ENCODE results near the gene VGLL3.
"Not testable (repeated sequence)": the region's sequence is repeated elsewhere in the genome, so short reads cannot be mapped to it uniquely, and the experiment has no call there.

Gene VGLL3, protein sequence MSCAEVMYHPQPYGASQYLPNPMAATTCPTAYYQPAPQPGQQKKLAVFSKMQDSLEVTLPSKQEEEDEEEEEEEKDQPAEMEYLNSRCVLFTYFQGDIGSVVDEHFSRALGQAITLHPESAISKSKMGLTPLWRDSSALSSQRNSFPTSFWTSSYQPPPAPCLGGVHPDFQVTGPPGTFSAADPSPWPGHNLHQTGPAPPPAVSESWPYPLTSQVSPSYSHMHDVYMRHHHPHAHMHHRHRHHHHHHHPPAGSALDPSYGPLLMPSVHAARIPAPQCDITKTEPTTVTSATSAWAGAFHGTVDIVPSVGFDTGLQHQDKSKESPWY

GRCh38 chr3:86990734-86991481, at the start of gene VGLL3:
Gene VGLL3, minus strand, starts transcription at chr3:86991149. Its CDS starts 406 bp downstream, at chr3:86990743.
- Histone ChIP-seq H3K4me3 (ENCODE audit: low read length) (peak within 1 kb of the TSS; percentile 82), H3K9ac (ENCODE audit: low read length) (peak within 1 kb of the TSS; percentile 65), H3K4me1 (ENCODE audit: control insufficient read depth, insufficient read depth, low read length) (peaks cover 19% of the 10 kb centered on the region), H3K27ac (ENCODE audit: low read depth, low read length) (peak within 1 kb of the TSS; percentile 88), H3K36me3 (ENCODE audit: control insufficient read depth, insufficient read depth, low read length) (no peaks in the 10 kb centered on the region), H3K27me3 (ENCODE audit: control insufficient read depth, insufficient read depth, low read length) (peaks cover 5% of the 10 kb centered on the region)

DNA sequence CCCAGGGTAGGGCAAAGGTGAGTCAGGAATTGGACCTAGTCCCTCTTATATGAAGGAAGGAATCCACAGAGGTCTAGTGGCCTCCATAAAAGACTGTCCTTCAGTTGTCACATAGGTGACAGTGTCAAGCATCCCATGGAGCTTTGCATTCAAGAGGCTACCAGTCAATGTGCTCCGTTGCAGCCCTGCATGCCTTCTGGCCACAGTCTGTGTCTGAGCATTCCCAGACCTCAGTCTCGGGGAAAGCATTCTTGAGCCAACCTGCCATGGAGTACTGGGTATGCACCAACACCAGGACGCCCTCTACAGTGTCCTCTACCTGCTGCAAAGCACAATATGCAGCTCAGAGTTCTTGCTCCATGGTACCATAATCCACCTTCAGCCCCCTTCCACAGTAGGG, 46.7 kb upstream of the VGLL3 start:
- Histone ChIP-seq H3K9ac (ENCODE audit: low read length) (no peak overlapping the region), H3K27me3 (ENCODE audit: control insufficient read depth, insufficient read depth, low read length) (no peaks in the 10 kb centered on the region), H3K36me3 (ENCODE audit: control insufficient read depth, insufficient read depth, low read length) (no peaks in the 10 kb centered on the region), H3K4me3 (ENCODE audit: low read length) (no peak overlapping the region), H3K4me1 (ENCODE audit: control insufficient read depth, insufficient read depth, low read length) (no peaks in the 10 kb centered on the region), H3K27ac (ENCODE audit: low read depth, low read length) (no peak overlapping the region)

- Histone ChIP-seq H3K27me3 (ENCODE audit: control insufficient read depth, insufficient read depth, low read length) (no peaks in the 10 kb centered on the region), H3K9ac (ENCODE audit: low read length) (no peak overlapping the region), H3K27ac (ENCODE audit: low read depth, low read length) (no peak overlapping the region), H3K36me3 (ENCODE audit: control insufficient read depth, insufficient read depth, low read length) (no peaks in the 10 kb centered on the region), H3K4me3 (ENCODE audit: low read length) (no peak overlapping the region), H3K4me1 (ENCODE audit: control insufficient read depth, insufficient read depth, low read length) (no peaks in the 10 kb centered on the region)
Measured at GRCh38 chr3:87036671-87037070, 45.7 kb upstream of the VGLL3 start.

DNA sequence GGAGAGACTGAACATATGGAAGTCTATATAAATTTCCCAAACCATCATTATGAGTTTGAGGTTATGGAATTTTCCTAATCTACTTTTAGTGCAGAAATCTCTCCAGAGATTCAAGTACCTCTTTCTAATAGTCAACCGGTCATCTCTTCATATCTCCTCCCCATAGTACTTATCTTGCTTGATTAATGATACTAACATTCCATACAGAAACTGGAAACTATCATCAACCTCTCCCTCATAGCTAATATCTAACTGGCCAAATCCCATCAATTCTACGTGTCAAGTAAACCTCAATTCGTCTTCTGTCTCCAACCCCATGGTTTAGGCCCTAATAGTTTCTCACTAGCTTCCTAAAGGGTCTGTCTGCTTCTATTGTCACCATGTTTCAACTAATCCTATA, 44.4 kb upstream of the VGLL3 start:
- H3K4me1 ChIP-seq (ENCODE audit: control insufficient read depth, insufficient read depth, low read length) = no peaks in the 10 kb centered on the region
- no peaks in the 10 kb centered on the region for H3K27me3 ChIP-seq (ENCODE audit: control insufficient read depth, insufficient read depth, low read length)
- no peaks in the 10 kb centered on the region for H3K36me3 ChIP-seq (ENCODE audit: control insufficient read depth, insufficient read depth, low read length)
- no peak overlapping the region for H3K4me3 ChIP-seq (ENCODE audit: low read length)
- no peak overlapping the region for H3K27ac ChIP-seq (ENCODE audit: low read depth, low read length)
- H3K9ac ChIP-seq (ENCODE audit: low read length) = no peak overlapping the region

GRCh38 chr3:87033205-87033604, 42.3 kb upstream of the VGLL3 start:
- no peaks in the 10 kb centered on the region for H3K36me3 ChIP-seq (ENCODE audit: control insufficient read depth, insufficient read depth, low read length)
- no peak overlapping the region for H3K4me3 ChIP-seq (ENCODE audit: low read length)
- no peaks in the 10 kb centered on the region for H3K4me1 ChIP-seq (ENCODE audit: control insufficient read depth, insufficient read depth, low read length)
- no peaks in the 10 kb centered on the region for H3K27me3 ChIP-seq (ENCODE audit: control insufficient read depth, insufficient read depth, low read length)
- no peak overlapping the region for H3K27ac ChIP-seq (ENCODE audit: low read depth, low read length)
- H3K9ac ChIP-seq (ENCODE audit: low read length) = no peak overlapping the region

DNA sequence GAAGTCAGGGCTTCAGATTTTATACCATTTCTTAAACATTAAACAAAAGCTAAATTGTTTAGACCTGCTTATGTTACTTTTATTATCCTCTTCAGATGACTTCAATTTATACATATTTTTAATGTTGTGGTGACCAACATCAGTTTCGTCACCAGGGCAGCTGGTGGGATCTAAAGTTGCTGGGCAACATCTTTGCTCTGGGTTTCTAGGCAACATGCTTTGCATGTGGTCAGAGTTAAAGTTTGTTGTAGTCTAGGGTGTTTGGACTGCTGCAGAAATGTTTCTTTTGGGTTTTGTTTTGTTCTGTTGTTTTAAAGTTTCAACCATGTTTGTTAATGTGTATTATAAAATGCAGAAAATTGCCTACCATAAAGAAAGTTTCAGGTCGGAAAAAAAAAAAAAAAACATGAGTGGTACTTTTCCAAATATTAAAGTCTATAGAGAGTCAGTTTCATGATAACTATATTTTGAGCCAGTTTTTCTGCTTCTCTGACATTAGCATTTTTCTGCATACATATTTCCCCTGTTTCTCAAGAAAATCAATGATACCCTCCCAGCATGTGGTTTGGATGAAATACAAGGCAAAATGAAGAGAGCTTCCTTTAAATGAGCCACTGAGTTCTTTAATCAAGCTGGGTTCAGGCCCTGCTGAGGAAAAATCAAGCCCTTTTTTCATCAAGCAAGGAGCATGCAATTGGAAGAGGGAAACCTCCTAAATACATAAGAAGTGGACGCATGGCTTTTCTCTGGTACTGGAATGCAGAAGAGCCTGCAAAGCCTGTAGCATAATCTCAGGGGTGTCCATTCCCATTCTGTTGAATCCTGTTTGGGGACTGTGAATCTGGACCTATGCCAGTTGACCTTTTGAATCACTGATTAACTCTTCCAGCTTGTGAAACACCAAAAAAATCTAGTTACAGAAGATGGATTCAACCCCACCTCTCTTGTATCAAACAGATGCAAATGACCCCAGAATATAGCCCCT, 35.0 kb upstream of the VGLL3 start:
- Histone ChIP-seq H3K27me3 (ENCODE audit: control insufficient read depth, insufficient read depth, low read length) (no peaks in the 10 kb centered on the region), H3K4me1 (ENCODE audit: control insufficient read depth, insufficient read depth, low read length) (no peaks in the 10 kb centered on the region), H3K9ac (ENCODE audit: low read length) (no peak overlapping the region), H3K27ac (ENCODE audit: low read depth, low read length) (no peak overlapping the region), H3K36me3 (ENCODE audit: control insufficient read depth, insufficient read depth, low read length) (no peaks in the 10 kb centered on the region), H3K4me3 (ENCODE audit: low read length) (no peak overlapping the region)

DNA sequence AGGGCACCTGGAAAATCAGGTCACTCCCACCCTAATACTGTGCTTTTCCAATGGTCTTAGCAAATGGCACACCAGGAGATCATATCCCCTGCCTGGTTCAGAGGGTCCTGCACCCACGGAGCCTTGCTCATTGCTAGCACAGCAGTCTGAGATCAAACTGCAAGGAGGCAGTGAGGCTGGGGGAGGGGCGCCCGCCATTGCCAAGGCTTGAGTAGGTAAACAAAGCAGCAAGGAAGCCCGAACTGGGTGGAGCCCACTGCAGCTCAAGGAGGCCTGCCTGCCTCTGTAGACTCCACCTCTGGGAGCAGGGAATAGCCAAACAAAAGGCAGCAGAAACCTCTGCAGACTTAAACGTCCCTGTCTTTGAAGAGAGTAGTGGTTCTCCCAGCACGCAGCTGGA, 26.4 kb upstream of the VGLL3 start:
- H3K4me1 ChIP-seq (ENCODE audit: control insufficient read depth, insufficient read depth, low read length) = not testable (repeated sequence)

GRCh38 chr3:87009271-87009670, 18.3 kb upstream of the VGLL3 start:
- Histone ChIP-seq H3K4me3 (ENCODE audit: low read length) (no peak overlapping the region), H3K9ac (ENCODE audit: low read length) (no peak overlapping the region), H3K27me3 (ENCODE audit: control insufficient read depth, insufficient read depth, low read length) (no peaks in the 10 kb centered on the region), H3K4me1 (ENCODE audit: control insufficient read depth, insufficient read depth, low read length) (no peaks in the 10 kb centered on the region), H3K27ac (ENCODE audit: low read depth, low read length) (no peak overlapping the region), H3K36me3 (ENCODE audit: control insufficient read depth, insufficient read depth, low read length) (no peaks in the 10 kb centered on the region)

More for the DNA sequence above, 26.4 kb upstream of the VGLL3 start:
- H3K4me3 ChIP-seq (ENCODE audit: low read length); H3K36me3 ChIP-seq (ENCODE audit: control insufficient read depth, insufficient read depth, low read length); H3K27ac ChIP-seq (ENCODE audit: low read depth, low read length); H3K27me3 ChIP-seq (ENCODE audit: control insufficient read depth, insufficient read depth, low read length); H3K9ac ChIP-seq (ENCODE audit: low read length): not testable (repeated sequence)

DNA sequence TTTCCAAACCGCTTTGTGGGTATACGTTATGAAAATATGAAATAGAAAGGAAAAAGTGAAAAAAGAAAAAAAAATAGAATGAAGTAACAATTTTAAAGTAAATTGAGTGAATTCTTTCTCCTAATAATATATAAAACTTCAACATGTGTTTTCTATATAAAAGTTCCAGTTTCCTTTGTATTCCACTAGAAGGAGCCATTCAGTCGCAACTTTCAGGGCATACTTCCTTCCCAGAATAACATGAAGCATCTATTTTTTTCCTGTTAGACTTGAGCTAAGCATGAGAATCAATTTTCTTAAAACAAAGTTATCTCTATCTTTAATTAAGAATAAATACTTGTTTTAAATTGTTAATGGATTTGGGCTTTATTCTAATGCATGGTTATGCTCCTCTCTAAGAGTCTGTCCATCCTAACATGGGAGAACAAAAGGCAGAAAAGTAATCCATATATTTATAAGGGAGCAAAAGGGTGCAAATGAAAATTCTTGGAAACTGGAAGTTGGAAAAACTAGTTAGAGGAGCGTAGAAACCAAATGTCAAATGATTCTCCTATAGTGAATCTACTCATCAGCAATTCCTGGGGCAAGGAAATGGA, 16.0 kb upstream of the VGLL3 start:
- Histone ChIP-seq H3K9ac (ENCODE audit: low read length) (no peak overlapping the region), H3K27ac (ENCODE audit: low read depth, low read length) (no peak overlapping the region), H3K36me3 (ENCODE audit: control insufficient read depth, insufficient read depth, low read length) (no peaks in the 10 kb centered on the region), H3K4me3 (ENCODE audit: low read length) (no peak overlapping the region), H3K4me1 (ENCODE audit: control insufficient read depth, insufficient read depth, low read length) (no peaks in the 10 kb centered on the region), H3K27me3 (ENCODE audit: control insufficient read depth, insufficient read depth, low read length) (no peaks in the 10 kb centered on the region)

GRCh38 chr3:87004883-87005282, 13.9 kb upstream of the VGLL3 start:
- H3K4me3 ChIP-seq (ENCODE audit: low read length) = no peak overlapping the region
- no peaks in the 10 kb centered on the region for H3K36me3 ChIP-seq (ENCODE audit: control insufficient read depth, insufficient read depth, low read length)

DNA sequence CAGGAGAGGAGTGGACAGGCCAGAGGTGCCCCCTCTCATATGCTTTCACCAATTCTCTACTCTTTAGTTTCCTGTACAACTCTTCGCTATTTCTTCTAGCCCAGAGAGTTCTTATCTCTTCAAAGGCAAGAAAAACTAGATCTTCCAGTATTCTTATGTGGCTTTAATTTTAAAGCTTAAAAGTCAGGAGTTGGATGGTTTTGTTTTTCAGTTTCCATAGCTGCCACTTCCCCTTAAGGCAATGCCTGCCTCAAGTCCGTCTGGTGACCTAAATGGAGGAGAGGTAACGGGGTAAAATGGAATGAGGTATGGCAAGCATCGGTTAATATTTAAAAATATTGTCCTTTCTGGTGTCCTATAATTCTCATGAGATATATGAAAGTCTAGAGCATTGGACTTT, 11.4 kb upstream of the VGLL3 start:
- Histone ChIP-seq H3K9ac (ENCODE audit: low read length) (no peak overlapping the region), H3K4me3 (ENCODE audit: low read length) (no peak overlapping the region), H3K36me3 (ENCODE audit: control insufficient read depth, insufficient read depth, low read length) (no peaks in the 10 kb centered on the region), H3K27ac (ENCODE audit: low read depth, low read length) (no peak overlapping the region), H3K27me3 (ENCODE audit: control insufficient read depth, insufficient read depth, low read length) (no peaks in the 10 kb centered on the region), H3K4me1 (ENCODE audit: control insufficient read depth, insufficient read depth, low read length) (no peaks in the 10 kb centered on the region)

More at GRCh38 chr3:87004883-87005282, 13.9 kb upstream of the VGLL3 start:
- H3K9ac ChIP-seq (ENCODE audit: low read length) = no peak overlapping the region
- H3K4me1 ChIP-seq (ENCODE audit: control insufficient read depth, insufficient read depth, low read length) = no peaks in the 10 kb centered on the region
- H3K27ac ChIP-seq (ENCODE audit: low read depth, low read length) = no peak overlapping the region
- H3K27me3 ChIP-seq (ENCODE audit: control insufficient read depth, insufficient read depth, low read length) = no peaks in the 10 kb centered on the region
